OCI-LY3 (cell line): ENCODE measurements around the gene RBMS3.

Experiments
- EZH2phosphoT487 ChIP-seq: fragments of 200-600 bp; shearing (Covaris generic); IDR thresholded peaks from 2 replicates; pipeline ENCODE4 v1.6.1; 2018; ENCODE audit warnings: antibody characterized with exemption, mixed run types, low read depth
- TF ChIP-seq, protein P1 (sequence below): fragments of 200-600, 300-600 bp; sonication (generic); IDR thresholded peaks from 2 replicates; pipeline ENCODE4 v1.5.1; 2014; ENCODE audit warnings: antibody characterized with exemption, low read length, low read depth

DNA sequence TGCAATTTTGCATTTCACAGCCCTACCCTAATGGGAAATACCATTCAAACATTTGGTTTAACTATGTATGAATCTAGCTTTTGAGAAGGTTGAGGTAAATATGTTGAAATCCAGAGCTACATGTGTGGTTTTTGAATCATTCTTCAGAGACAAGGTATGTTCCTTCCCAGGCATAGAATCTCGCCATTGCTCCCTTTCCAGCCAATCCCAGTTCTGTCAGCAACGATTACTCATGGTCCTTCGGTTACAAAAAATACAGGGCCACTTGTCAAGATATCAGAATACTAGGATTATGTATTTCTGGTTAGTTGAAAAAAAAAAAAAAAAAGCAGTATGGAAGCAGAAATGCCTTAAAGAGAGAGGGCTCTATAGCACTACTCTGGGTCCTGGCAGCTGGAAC lies 182.4 kb downstream of the RBMS3 start:
- TF ChIP-seq, protein P1, sequence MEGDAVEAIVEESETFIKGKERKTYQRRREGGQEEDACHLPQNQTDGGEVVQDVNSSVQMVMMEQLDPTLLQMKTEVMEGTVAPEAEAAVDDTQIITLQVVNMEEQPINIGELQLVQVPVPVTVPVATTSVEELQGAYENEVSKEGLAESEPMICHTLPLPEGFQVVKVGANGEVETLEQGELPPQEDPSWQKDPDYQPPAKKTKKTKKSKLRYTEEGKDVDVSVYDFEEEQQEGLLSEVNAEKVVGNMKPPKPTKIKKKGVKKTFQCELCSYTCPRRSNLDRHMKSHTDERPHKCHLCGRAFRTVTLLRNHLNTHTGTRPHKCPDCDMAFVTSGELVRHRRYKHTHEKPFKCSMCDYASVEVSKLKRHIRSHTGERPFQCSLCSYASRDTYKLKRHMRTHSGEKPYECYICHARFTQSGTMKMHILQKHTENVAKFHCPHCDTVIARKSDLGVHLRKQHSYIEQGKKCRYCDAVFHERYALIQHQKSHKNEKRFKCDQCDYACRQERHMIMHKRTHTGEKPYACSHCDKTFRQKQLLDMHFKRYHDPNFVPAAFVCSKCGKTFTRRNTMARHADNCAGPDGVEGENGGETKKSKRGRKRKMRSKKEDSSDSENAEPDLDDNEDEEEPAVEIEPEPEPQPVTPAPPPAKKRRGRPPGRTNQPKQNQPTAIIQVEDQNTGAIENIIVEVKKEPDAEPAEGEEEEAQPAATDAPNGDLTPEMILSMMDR = no peak
- no peak for TF ChIP-seq EZH2phosphoT487
